Kidney (tissue), 14 donors: Measurements from ENCODE around the gene ATP2A3. TPM values are rescaled to one million over a fixed set of nuclear protein-coding genes. Genes with fewer than 3 reads are reported as not detected.

Experiments used
- DNase-seq, 5 donors: peaks; one replicate each; pipeline ENCODE4 v3.0.0-alpha.2; 2013 to 2020
- FAIRE-seq: peaks from 2 replicates; lab custom pipeline; 2012; peaks lifted over from hg19 to GRCh38; lab: Jason Lieb, UNC
- H3K27ac ChIP-seq, 2 donors: one replicate each; pipeline ENCODE4 v1.7.0; 2013; ENCODE audit warnings: low read depth in 2 of 2, low read length in 2 of 2, inconsistent platforms in 1 of 2
- H3K27me3 ChIP-seq: one replicate; pipeline ENCODE4 v1.7.1; 2013; ENCODE audit warnings: low read length, inconsistent platforms; ENCODE audit not compliant: control insufficient read depth, insufficient read depth
- H3K36me3 ChIP-seq, 3 donors: one replicate each; pipeline versions ENCODE4 v1.7.0 to v1.7.1; 2013; ENCODE audit warnings: low read length in 3 of 3, control low read depth in 1 of 3, inconsistent platforms in 1 of 3; ENCODE audit not compliant: insufficient read depth in 3 of 3, control insufficient read depth in 2 of 3
- H3K4me1 ChIP-seq, 3 donors: one replicate each; pipeline versions ENCODE4 v1.7.0 to v1.7.1; 2013; ENCODE audit warnings: low read length in 3 of 3, inconsistent platforms in 1 of 3, low read depth in 1 of 3; ENCODE audit not compliant: control insufficient read depth in 2 of 3, insufficient read depth in 2 of 3
- H3K4me3 ChIP-seq, 3 donors: one replicate each; pipeline versions ENCODE4 v1.7.0 to v1.8.1; 2013; ENCODE audit warnings: low read length in 3 of 3, control low read depth in 1 of 3, inconsistent platforms in 1 of 3
- H3K9ac ChIP-seq, 3 donors: one replicate each; pipeline versions ENCODE4 v1.7.0 to v1.7.1; 2013; ENCODE audit warnings: low read length in 3 of 3, control low read depth in 1 of 3, inconsistent platforms in 1 of 3
- H3K9me3 ChIP-seq, 3 donors: one replicate each; pipeline versions ENCODE4 v1.7.0 to v1.7.1; 2013; ENCODE audit warnings: low read length in 3 of 3, control low read depth in 1 of 3, inconsistent platforms in 1 of 3; ENCODE audit not compliant: control insufficient read depth in 2 of 3, insufficient read depth in 1 of 3
- CTCF ChIP-seq: IDR thresholded peaks from 3 replicates; pipeline ENCODE4 v1.5.1; 2012; ENCODE audit warnings: mild to moderate bottlenecking, moderate library complexity, borderline replicate concordance; ENCODE audit not compliant: insufficient read depth; ENCODE audit errors: extremely low read depth
- intact Hi-C: fragments of 100-400 bp; cut with DNase I; formaldehyde crosslinking; loops from one replicate; pipeline ENCODE4 v1.11.1; 2022
- polyA plus RNA-seq: library from polyadenylated mRNA; stranded (reverse); fragments of 350-450 nt; fragmentation: Illumina TruSeq; extraction: RNeasy Lipid Tissue Mini Kit (QIAGEN cat#74804); gene quantifications from one replicate; pipeline ENCODE4 v1.2.3, GENCODE V29; 2014; ENCODE audit warnings: low read depth, low replicate concordance; ENCODE audit not compliant: insufficient read depth
- total RNA-seq: library from RNA; stranded (reverse); fragmentation: NEBNext Ultra II Directional; extraction: Animal tissue kit (Norgen Biotek cat#: 25700); gene quantifications from one replicate; pipeline ENCODE4 v1.2.1, GENCODE V29; 2021
- donor health status: control.
- donor health status: control.
- donor health status: control.
- donor health status: control.
- donor health status: control.
- donor health status: DM: yes; HTN: yes; CAD: no.
- donor health status: Normal renal cell carcinoma (clear cell type).

ATP2A3 gene
- total and polyA plus RNA-seq, 2 donors from 2014 or later: 9.4 to 52.1 TPM

GRCh38 chr17:3968015-3968414, 3.8 kb upstream of the ATP2A3 start:
- no peak for TF ChIP-seq CTCF
- intact Hi-C loops: no loop called here
- Histone ChIP-seq H3K27ac (no peak overlapping the region), H3K9ac (no peak overlapping the region), H3K4me1 (peaks cover 0 to 6% (median 0%) of the 10 kb centered on the region in 3 donors), H3K4me3 (no peak overlapping the region), H3K9me3 (no peaks in the 10 kb centered on the region), H3K27me3 (peaks cover 5% of the 10 kb centered on the region), H3K36me3 (no peaks in the 10 kb centered on the region)
- FAIRE-seq (no peak), DNase-seq (no peak)

- Histone ChIP-seq H3K4me3 (no peak overlapping the region), H3K9me3 (no peaks in the 10 kb centered on the region), H3K27ac (no peak overlapping the region), H3K4me1 (peaks cover 0 to 7% (median 0%) of the 10 kb centered on the region in 3 donors), H3K27me3 (peaks cover 5% of the 10 kb centered on the region), H3K9ac (no peak overlapping the region), H3K36me3 (no peaks in the 10 kb centered on the region)
- no peak for TF ChIP-seq CTCF
- intact Hi-C loops: no loop called here
- DNase-seq: peak in 1 of 5 donors; percentile 72
- no peak for FAIRE-seq
These were observed 2.6 kb upstream of the ATP2A3 start for GRCh38 chr17:3966720-3967363.

- no peak for TF ChIP-seq CTCF
- intact Hi-C loops: no loop called here
- Histone ChIP-seq H3K9me3 (no peaks in the 10 kb centered on the region), H3K4me1 (peaks cover 0 to 7% (median 0%) of the 10 kb centered on the region in 3 donors), H3K36me3 (no peaks in the 10 kb centered on the region), H3K9ac (no peak overlapping the region), H3K27me3 (peaks cover 5% of the 10 kb centered on the region), H3K27ac (no peak overlapping the region), H3K4me3 (no peak overlapping the region)
- FAIRE-seq (no peak), DNase-seq (peak in 3 of 5 donors; percentile 44 to 86 (median 60))
These were observed 1.0 kb upstream of the ATP2A3 start for GRCh38 chr17:3965118-3965800.
